IMR-90 (cell line): ENCODE measurements around the gene DALRD3. TPM values are rescaled to one million over a fixed set of nuclear protein-coding genes. Genes with fewer than 3 reads are reported as not detected.
A peak's percentile ranks its signal among the peaks of the same experiment; 100 is the strongest.

Experiments used
- ATAC-seq: fragments of 200-7000 bp; cut with Tn5 transposase; 2 replicates; pipeline ENCODE4 v1.9.1; 2020; ENCODE audit warnings: low read depth, mild to moderate bottlenecking, moderate library complexity
- BruUV-seq: library from RNA; stranded (reverse); fragments of 400-500 nt; replicated peaks from 2 replicates; lab custom pipeline; 2021; lab: Mats Ljungman, UMichigan
- CTCF ChIA-PET: fragments of 300-600 bp; formaldehyde crosslinking; extraction: SDS; loops from one replicate; lab custom pipeline; 2021; ENCODE audit warnings: antibody characterized with exemption; lab: Yijun Ruan, JAX
- POLR2A ChIA-PET: fragments of 300-600 bp; sonication (Branson Sonifier 250); formaldehyde crosslinking; loops from one replicate; lab custom pipeline; 2022; ENCODE audit warnings: antibody characterized with exemption; ENCODE audit not compliant: unreplicated experiment; lab: Charles Lee
- DNase-seq: peaks from one replicate; pipeline ENCODE4 v3.0.0; 2013
- H2AFZ ChIP-seq: replicated peaks from 2 replicates; pipeline ENCODE3; 2013; ENCODE audit warnings: low read length, mild to moderate bottlenecking; ENCODE audit not compliant: poor library complexity
- H2AK5ac ChIP-seq: 2 replicates; pipeline ENCODE4 v1.6.1; 2013; ENCODE audit warnings: low read depth, low read length, inconsistent platforms
- H2AK9ac ChIP-seq: replicated peaks from 2 replicates; pipeline ENCODE3; 2013; ENCODE audit warnings: mild to moderate bottlenecking, low read depth, low read length, moderate library complexity; ENCODE audit not compliant: poor library complexity
- H2BK120ac ChIP-seq: 2 replicates; pipeline ENCODE4 v1.6.1; 2013; ENCODE audit warnings: low read depth, low read length, inconsistent platforms
- H2BK15ac ChIP-seq: 3 replicates; pipeline ENCODE4 v1.6.1; 2013; ENCODE audit warnings: low read depth, low read length, inconsistent platforms
- H2BK20ac ChIP-seq: 2 replicates; pipeline ENCODE4 v1.6.1; 2013; ENCODE audit warnings: low read depth, mild to moderate bottlenecking, inconsistent platforms, low read length, moderate library complexity
- H2BK5ac ChIP-seq: 2 replicates; pipeline ENCODE4 v1.6.1; 2013; ENCODE audit warnings: mild to moderate bottlenecking, low read depth, low read length, inconsistent platforms; ENCODE audit not compliant: poor library complexity, severe bottlenecking
- H3K14ac ChIP-seq: replicated peaks from 2 replicates; pipeline ENCODE4 v1.6.1; 2013; ENCODE audit warnings: low read depth, low read length, inconsistent platforms
- H3K18ac ChIP-seq: 2 replicates; pipeline ENCODE4 v1.6.1; 2013; ENCODE audit warnings: low read depth, low read length, control low read depth
- H3K23ac ChIP-seq: 2 replicates; pipeline ENCODE4 v1.6.1; 2013; ENCODE audit warnings: low read depth, low read length, inconsistent platforms
- H3K27ac ChIP-seq: 2 replicates; pipeline ENCODE4 v1.5.1; 2013; ENCODE audit warnings: mild to moderate bottlenecking, control low read depth, low read length; ENCODE audit not compliant: insufficient read depth
- H3K27me3 ChIP-seq: 2 replicates; pipeline ENCODE4 v1.6.1; 2013; ENCODE audit warnings: low read length; ENCODE audit not compliant: control insufficient read depth, insufficient read depth
- H3K36me3 ChIP-seq: 2 replicates; pipeline ENCODE4 v1.6.1; 2013; ENCODE audit warnings: low read length, mixed read lengths; ENCODE audit not compliant: control insufficient read depth, insufficient read depth
- H3K4ac ChIP-seq: 2 replicates; pipeline ENCODE4 v1.6.1; 2013; ENCODE audit warnings: low read depth, low read length, inconsistent platforms
- H3K4me1 ChIP-seq: 2 replicates; pipeline ENCODE4 v1.6.1; 2013; ENCODE audit warnings: low read length, mixed read lengths; ENCODE audit not compliant: control insufficient read depth, insufficient read depth
- H3K4me2 ChIP-seq: 2 replicates; pipeline ENCODE4 v1.6.1; 2013; ENCODE audit warnings: low read depth, mild to moderate bottlenecking, control low read depth, low read length, moderate library complexity
- H3K4me3 ChIP-seq: 2 replicates; pipeline ENCODE4 v1.5.1; 2013; ENCODE audit warnings: low read depth, mild to moderate bottlenecking, control low read depth, low read length, moderate library complexity; ENCODE audit not compliant: insufficient read depth
- H3K56ac ChIP-seq: 2 replicates; pipeline ENCODE4 v1.6.1; 2013; ENCODE audit warnings: low read length, inconsistent platforms; ENCODE audit not compliant: insufficient read depth; ENCODE audit errors: extremely low read depth
- H3K79me1 ChIP-seq, 2 experiments: 2 replicates each; pipeline ENCODE4 v1.6.1; 2013; ENCODE audit warnings: low read length in 2 of 2, inconsistent platforms in 1 of 2, low read depth in 1 of 2
- H3K9ac ChIP-seq: 2 replicates; pipeline ENCODE4 v1.6.1; 2013; ENCODE audit warnings: low read depth, low read length, control low read depth
- H3K9me1 ChIP-seq: 2 replicates; pipeline ENCODE4 v1.6.1; 2013; ENCODE audit warnings: low read length, inconsistent platforms; ENCODE audit not compliant: insufficient read depth
- H3K9me3 ChIP-seq: 2 replicates; pipeline ENCODE4 v1.6.1; 2013; ENCODE audit warnings: low read length; ENCODE audit not compliant: control insufficient read depth, insufficient read depth
- H4K20me1 ChIP-seq: 2 replicates; pipeline ENCODE4 v1.6.1; 2013; ENCODE audit warnings: low read length, inconsistent platforms; ENCODE audit not compliant: insufficient read depth
- H4K5ac ChIP-seq: 2 replicates; pipeline ENCODE4 v1.6.1; 2013; ENCODE audit warnings: mild to moderate bottlenecking, low read depth, low read length, control low read depth
- H4K8ac ChIP-seq, 2 experiments: 2 replicates each; pipeline ENCODE4 v1.6.1; 2013; ENCODE audit warnings: low read depth in 2 of 2, low read length in 2 of 2, control low read depth in 1 of 2, inconsistent platforms in 1 of 2
- H4K91ac ChIP-seq: 2 replicates; pipeline ENCODE4 v1.6.1; 2013; ENCODE audit warnings: low read depth, low read length, inconsistent platforms; ENCODE audit not compliant: insufficient read depth
- CEBPB ChIP-seq: IDR thresholded peaks from 2 replicates; pipeline ENCODE4 v1.6.1; 2012; ENCODE audit warnings: low read depth, low read length, improper control_type of control experiment
- ELK1 ChIP-seq: fragments of 150-350 bp; IDR thresholded peaks from 2 replicates; pipeline ENCODE4 v1.6.1; 2016; ENCODE audit warnings: low read depth, mild to moderate bottlenecking, low read length, moderate library complexity, borderline replicate concordance
- MAFK ChIP-seq: IDR thresholded peaks from 2 replicates; pipeline ENCODE4 v1.6.1; 2012; ENCODE audit warnings: low read depth, low read length, improper control_type of control experiment
- MAZ ChIP-seq: IDR thresholded peaks from 2 replicates; pipeline ENCODE4 v1.6.1; 2012; ENCODE audit warnings: low read depth, mild to moderate bottlenecking, low read length, improper control_type of control experiment, moderate library complexity, borderline replicate concordance
- MXI1 ChIP-seq: IDR thresholded peaks from 2 replicates; pipeline ENCODE4 v1.6.1; 2012; ENCODE audit warnings: low read depth, mild to moderate bottlenecking, low read length, moderate library complexity, borderline replicate concordance
- NFE2L2 ChIP-seq: fragments of 150-350 bp; IDR thresholded peaks from 2 replicates; pipeline ENCODE4 v1.6.1; 2016; ENCODE audit warnings: low read depth, mild to moderate bottlenecking, low read length
- POLR2A ChIP-seq: IDR thresholded peaks from 2 replicates; pipeline ENCODE4 v1.6.1; 2012; ENCODE audit warnings: mild to moderate bottlenecking, low read depth, low read length
- RAD21 ChIP-seq: IDR thresholded peaks from 2 replicates; pipeline ENCODE4 v1.6.1; 2012; ENCODE audit warnings: low read length, improper control_type of control experiment
- RCOR1 ChIP-seq: IDR thresholded peaks from 2 replicates; pipeline ENCODE4 v1.6.1; 2012; ENCODE audit warnings: mild to moderate bottlenecking, low read length, improper control_type of control experiment; ENCODE audit not compliant: insufficient replicate concordance
- RFX5 ChIP-seq: IDR thresholded peaks from 2 replicates; pipeline ENCODE4 v1.8.0; 2012; ENCODE audit warnings: low read depth, mild to moderate bottlenecking, low read length, moderate library complexity
- SMC3 ChIP-seq: fragments of 150-350 bp; IDR thresholded peaks from 2 replicates; pipeline ENCODE4 v1.6.1; 2016; ENCODE audit warnings: low read depth, mild to moderate bottlenecking, antibody characterized with exemption, low read length, moderate library complexity
- WGBS, 2 experiments: methylation state at CpG; one replicate each; pipeline versions ENCODE4 v1.1.5 to v1.1.7; 2013; ENCODE audit warnings: missing lambda C conversion rate in 2 of 2; ENCODE audit not compliant: insufficient read length in 1 of 2; ENCODE audit errors: extremely low coverage in 2 of 2; 5-methylcytosine and 5-hydroxymethylcytosine counted together
- dilution Hi-C: fragments of 300-500 bp; cut with HindIII; formaldehyde crosslinking; loops from one replicate; pipeline ENCODE4 v1.14.3; 2018; ENCODE audit warnings: low sequenced_read_pairs; ENCODE audit not compliant: unreplicated experiment
- in situ Hi-C: fragments of 300-500 bp; cut with MboI; formaldehyde crosslinking; loops from 3 replicates; pipeline ENCODE4 v1.14.3; 2019; ENCODE audit warnings: low sequenced_read_pairs, inconsistent platforms, mixed read lengths
- intact Hi-C: fragments of 100-400 bp; cut with micrococcal nuclease; formaldehyde crosslinking; loops from 2 replicates; pipeline ENCODE4 v1.10.0; 2022
- polyA plus RNA-seq, 3 experiments: library from polyadenylated mRNA; depleted of rRNA; stranded (reverse); fragments of >200 nt; gene quantifications; 2 replicates each; pipeline ENCODE4 v1.2.3, GENCODE V29; 2012; ENCODE audit warnings: low replicate concordance in 1 of 3
- total RNA-seq: library from RNA; depleted of rRNA; stranded (reverse); fragments of >200 nt; gene quantifications from 2 replicates; pipeline ENCODE4 v1.2.3, GENCODE V29; 2012
- TF ChIP-seq, protein P1 (sequence below): fragments of 150-350 bp; IDR thresholded peaks from 2 replicates; pipeline ENCODE4 v1.6.1; 2017; ENCODE audit warnings: mild to moderate bottlenecking, antibody characterized with exemption, low read length, low read depth

The DALRD3 gene
- total and polyA plus RNA-seq, 2 of the 4 experiments (the other 2 are of a cell fraction), result 27.8 to 42.2 TPM

DNA sequence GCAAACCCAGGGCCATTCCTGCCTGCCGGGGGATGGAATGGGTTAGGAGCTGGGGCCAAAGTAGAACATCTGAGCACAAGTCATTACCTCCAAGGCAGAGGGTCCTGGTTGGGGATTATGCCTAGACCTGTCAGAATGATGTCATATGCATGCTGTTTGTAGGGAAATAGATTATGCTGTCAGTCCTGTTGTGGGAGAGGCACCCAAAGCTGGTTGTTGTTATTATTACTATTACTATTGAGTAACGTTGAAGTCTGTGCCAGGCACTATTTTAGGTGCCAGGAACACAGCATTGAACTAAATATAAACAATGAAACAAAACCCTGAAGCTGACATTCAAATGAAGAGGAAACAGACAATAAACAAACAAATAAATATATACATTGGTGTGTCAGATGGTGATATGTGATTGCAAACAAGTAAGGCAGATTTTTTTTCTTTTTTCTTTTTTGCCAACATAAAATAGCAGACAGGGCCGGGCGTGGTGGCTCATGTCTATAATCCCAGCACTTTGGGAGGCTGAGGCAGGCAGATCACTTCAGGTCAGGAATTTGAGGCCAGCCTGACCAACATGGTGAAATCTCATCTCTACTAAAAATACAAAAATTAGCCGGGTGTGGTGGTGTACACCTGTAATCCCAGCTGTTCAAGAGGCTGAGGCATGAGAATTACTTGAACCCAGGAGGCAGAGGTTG, 26.4 kb downstream of the DALRD3 start:
- H3K4me2 ChIP-seq, result peak overlapping the region; percentile 95; the same call in 1 of the 2 replicates
- POLR2A ChIA-PET, result interaction anchor here (0.5 to 0.6 kb wide), 2 partner anchors 11 to 21 kb away, joined by 3 to 9 read pairs; no protein-coding TSS in a partner anchor
- H4K20me1 ChIP-seq, result no peaks in the 10 kb centered on the region; the same call in 1 of the 2 replicates
- TF ChIP-seq MXI1, result no peak
- TF ChIP-seq, protein P1, sequence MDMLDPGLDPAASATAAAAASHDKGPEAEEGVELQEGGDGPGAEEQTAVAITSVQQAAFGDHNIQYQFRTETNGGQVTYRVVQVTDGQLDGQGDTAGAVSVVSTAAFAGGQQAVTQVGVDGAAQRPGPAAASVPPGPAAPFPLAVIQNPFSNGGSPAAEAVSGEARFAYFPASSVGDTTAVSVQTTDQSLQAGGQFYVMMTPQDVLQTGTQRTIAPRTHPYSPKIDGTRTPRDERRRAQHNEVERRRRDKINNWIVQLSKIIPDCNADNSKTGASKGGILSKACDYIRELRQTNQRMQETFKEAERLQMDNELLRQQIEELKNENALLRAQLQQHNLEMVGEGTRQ, result no peak
- no peak for TF ChIP-seq SMC3
- TF ChIP-seq MAZ, result no peak
- TF ChIP-seq MAFK, result no peak
- no peak for TF ChIP-seq RAD21
- TF ChIP-seq RFX5, result no peak
- no peak for TF ChIP-seq ELK1
- no peak for TF ChIP-seq NFE2L2
- TF ChIP-seq POLR2A, result no peak
- no peak for TF ChIP-seq CEBPB
- TF ChIP-seq RCOR1, result no peak
- peaks cover 7% of the 10 kb centered on the region for H3K9me1 ChIP-seq
- H2BK15ac ChIP-seq, result no peak overlapping the region
- in situ Hi-C loops (no loop called here), dilution Hi-C loops (no loop called here), intact Hi-C loops (no loop called here)
- no peak overlapping the region for H3K9ac ChIP-seq
- no peak overlapping the region for H3K18ac ChIP-seq
- ATAC-seq (no peak), DNase-seq (no peak)
- H3K56ac ChIP-seq, result no peak overlapping the region
- no peak overlapping the region for H3K4me3 ChIP-seq
- H3K79me1 ChIP-seq, result peaks cover 35 to 52% of the 10 kb centered on the region in 2 experiments
- H2AFZ ChIP-seq, result no peak overlapping the region
- CTCF ChIA-PET, result no interaction called here
- H4K91ac ChIP-seq, result no peak overlapping the region
- no peak overlapping the region for H2BK20ac ChIP-seq
- H2BK5ac ChIP-seq, result no peak overlapping the region
- no peak overlapping the region; the same call in 1 of the 2 replicates for H3K14ac ChIP-seq
- WGBS, 2 experiments, result 90% methylated on average over 2 of the region's 5 CpGs; no CpG with 5 or more reads in 1 of the 2 experiments
- H3K4ac ChIP-seq, result no peak overlapping the region
- H2AK5ac ChIP-seq, result 0 out of 2 replicates have a peak overlapping the region, but pooled peaks have one; percentile 0
- H3K27me3 ChIP-seq, result no peaks in the 10 kb centered on the region
- no peak overlapping the region for H2AK9ac ChIP-seq
- no peak overlapping the region for H4K8ac ChIP-seq
- peaks cover 3% of the 10 kb centered on the region; the same call in 1 of the 2 replicates for H3K36me3 ChIP-seq
- no peak overlapping the region; the same call in 1 of the 2 replicates for H3K23ac ChIP-seq
- H2BK120ac ChIP-seq, result no peak overlapping the region
- no peak overlapping the region for H4K5ac ChIP-seq
- no peak overlapping the region for H3K27ac ChIP-seq
- peaks cover 14% of the 10 kb centered on the region for H3K4me1 ChIP-seq
- no TSS peak for BruUV-seq
- H3K9me3 ChIP-seq, result no peaks in the 10 kb centered on the region
